ENCODE data around the gene BMP15.

BMP15 gene

GRCh38 chrX:50952406-50952805, 41.9 kb downstream of the BMP15 start:
- H4K20me1 ChIP-seq (ENCODE audit: insufficient read depth, low read length, poor library complexity, severe bottlenecking): no peaks in the 10 kb centered on the region
- H3K4me1 ChIP-seq (ENCODE audit: insufficient read depth, low read length, poor library complexity, severe bottlenecking): no peaks in the 10 kb centered on the region
- no peak overlapping the region for H2AFZ ChIP-seq (ENCODE audit: low read length)
- H3K27me3 ChIP-seq (ENCODE audit: insufficient read depth, low read length, poor library complexity, severe bottlenecking): no peaks in the 10 kb centered on the region
- no peak overlapping the region for H3K4me3 ChIP-seq (ENCODE audit: low read length, poor library complexity, severe bottlenecking)
- no peaks in the 10 kb centered on the region for H3K9me3 ChIP-seq (ENCODE audit: insufficient read depth, low read depth, low read length)
- H3K9me2 ChIP-seq (replicated peaks; ENCODE audit: low read depth, low read length): no peaks in the 10 kb centered on the region
- H3F3A ChIP-seq (ENCODE audit: low read depth): no peaks in the 10 kb centered on the region
- H3K79me2 ChIP-seq (ENCODE audit: insufficient read depth, low read length): no peaks in the 10 kb centered on the region
- H3K36me3 ChIP-seq (ENCODE audit: insufficient read depth, low read length): no peaks in the 10 kb centered on the region
- H3K4me2 ChIP-seq (ENCODE audit: low read depth, low read length, poor library complexity, severe bottlenecking): no peak overlapping the region
- no peak overlapping the region for H3K9ac ChIP-seq (ENCODE audit: low read depth, low read length, poor library complexity, severe bottlenecking)
- TF ChIP-seq CTCF (conservative IDR thresholded peaks at IDR 0.05; ENCODE audit: low read length) (no peak), EZH2phosphoT487 (IDR thresholded peaks at IDR 0.05; ENCODE audit: borderline replicate concordance) (no peak)

GRCh38 chrX:50953832-50954231, 43.3 kb downstream of the BMP15 start:
- TF ChIP-seq EZH2phosphoT487 (IDR thresholded peaks at IDR 0.05; ENCODE audit: borderline replicate concordance): no peak
- no peak for TF ChIP-seq CTCF (conservative IDR thresholded peaks at IDR 0.05; ENCODE audit: low read length)

GRCh38 chrX:50962156-50962555, 51.6 kb downstream of the BMP15 start:
- Histone ChIP-seq H4K20me1 (ENCODE audit: insufficient read depth, low read length, poor library complexity, severe bottlenecking) (no peaks in the 10 kb centered on the region), H3K9me2 (replicated peaks; ENCODE audit: low read depth, low read length) (no peaks in the 10 kb centered on the region), H3K9me3 (ENCODE audit: insufficient read depth, low read depth, low read length) (no peaks in the 10 kb centered on the region), H3K4me2 (ENCODE audit: low read depth, low read length, poor library complexity, severe bottlenecking) (no peak overlapping the region), H3K36me3 (ENCODE audit: insufficient read depth, low read length) (no peaks in the 10 kb centered on the region), H3K27me3 (ENCODE audit: insufficient read depth, low read length, poor library complexity, severe bottlenecking) (no peaks in the 10 kb centered on the region), H3K79me2 (ENCODE audit: insufficient read depth, low read length) (no peaks in the 10 kb centered on the region), H3K9ac (ENCODE audit: low read depth, low read length, poor library complexity, severe bottlenecking) (no peak overlapping the region), H3K4me1 (ENCODE audit: insufficient read depth, low read length, poor library complexity, severe bottlenecking) (no peaks in the 10 kb centered on the region), H3K4me3 (ENCODE audit: low read length, poor library complexity, severe bottlenecking) (no peak overlapping the region), H2AFZ (ENCODE audit: low read length) (no peak overlapping the region), H3F3A (ENCODE audit: low read depth) (no peaks in the 10 kb centered on the region)
- TF ChIP-seq CTCF (conservative IDR thresholded peaks at IDR 0.05; ENCODE audit: low read length) (no peak), EZH2phosphoT487 (IDR thresholded peaks at IDR 0.05; ENCODE audit: borderline replicate concordance) (no peak)

More at GRCh38 chrX:50953832-50954231, 43.3 kb downstream of the BMP15 start:
- Histone ChIP-seq H3K9me2 (replicated peaks; ENCODE audit: low read depth, low read length) (no peaks in the 10 kb centered on the region), H4K20me1 (ENCODE audit: insufficient read depth, low read length, poor library complexity, severe bottlenecking) (no peaks in the 10 kb centered on the region), H3F3A (ENCODE audit: low read depth) (no peaks in the 10 kb centered on the region), H3K9me3 (ENCODE audit: insufficient read depth, low read depth, low read length) (no peaks in the 10 kb centered on the region), H3K4me3 (ENCODE audit: low read length, poor library complexity, severe bottlenecking) (no peak overlapping the region), H2AFZ (ENCODE audit: low read length) (no peak overlapping the region), H3K9ac (ENCODE audit: low read depth, low read length, poor library complexity, severe bottlenecking) (no peak overlapping the region), H3K27me3 (ENCODE audit: insufficient read depth, low read length, poor library complexity, severe bottlenecking) (no peaks in the 10 kb centered on the region), H3K4me2 (ENCODE audit: low read depth, low read length, poor library complexity, severe bottlenecking) (no peak overlapping the region), H3K36me3 (ENCODE audit: insufficient read depth, low read length) (no peaks in the 10 kb centered on the region), H3K4me1 (ENCODE audit: insufficient read depth, low read length, poor library complexity, severe bottlenecking) (no peaks in the 10 kb centered on the region), H3K79me2 (ENCODE audit: insufficient read depth, low read length) (no peaks in the 10 kb centered on the region)

Measured in Loucy (cell line).